Measurements from ENCODE around the gene STOX2. TPM values are rescaled to one million over a fixed set of nuclear protein-coding genes. Genes with fewer than 3 reads are reported as not detected.
"Not testable (repeated sequence)": the region's sequence is repeated elsewhere in the genome, so short reads cannot be mapped to it uniquely, and the experiment has no call there.

STOX2 gene
- total RNA-seq, 2 experiments from 2014 or later: not detected

DNA sequence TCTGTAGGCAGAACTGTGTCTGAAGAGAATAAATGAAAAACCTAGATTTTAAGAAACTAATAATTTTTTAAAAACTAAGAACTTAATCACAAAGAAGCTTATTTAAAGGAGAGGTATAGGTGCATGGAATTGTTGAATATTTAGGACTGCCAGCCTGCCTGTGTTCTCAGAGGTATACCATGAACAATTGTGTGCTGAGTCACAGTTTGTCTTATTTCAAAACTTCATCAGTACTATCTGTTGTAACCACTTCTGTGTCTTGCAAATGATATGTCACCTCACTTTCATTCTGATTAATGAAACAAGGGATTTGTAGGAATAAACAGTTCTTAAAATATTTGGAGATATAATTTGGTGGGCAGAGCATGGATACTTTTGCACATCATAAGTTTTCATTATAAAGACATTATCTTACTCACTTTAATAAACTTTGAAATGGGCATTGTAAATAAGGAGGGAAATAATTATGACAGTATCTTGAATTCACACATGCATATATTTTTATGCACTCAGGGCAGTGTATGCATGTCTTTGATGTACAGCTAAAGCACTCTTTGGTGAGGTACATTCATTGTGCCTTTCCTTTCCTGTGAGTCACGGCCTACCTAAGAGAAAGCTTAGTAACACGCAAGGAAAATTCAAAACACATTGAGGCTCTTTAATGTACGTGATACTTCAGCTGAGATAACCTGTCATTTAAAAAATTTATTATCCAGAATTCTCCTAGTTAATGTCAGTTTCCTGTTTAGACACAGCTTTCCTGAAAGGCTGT is 31.7 kb downstream of the STOX2 start:
- DNase-seq: no peak
- Mint-ChIP-seq H3K9me3 (no peaks in the 10 kb centered on the region), H3K4me1 (no peaks in the 10 kb centered on the region), H3K27me3 (peaks cover 5% of the 10 kb centered on the region), H3K27ac (no peak overlapping the region), H3K4me3 (no peak overlapping the region), H3K36me3 (no peaks in the 10 kb centered on the region)

DNA sequence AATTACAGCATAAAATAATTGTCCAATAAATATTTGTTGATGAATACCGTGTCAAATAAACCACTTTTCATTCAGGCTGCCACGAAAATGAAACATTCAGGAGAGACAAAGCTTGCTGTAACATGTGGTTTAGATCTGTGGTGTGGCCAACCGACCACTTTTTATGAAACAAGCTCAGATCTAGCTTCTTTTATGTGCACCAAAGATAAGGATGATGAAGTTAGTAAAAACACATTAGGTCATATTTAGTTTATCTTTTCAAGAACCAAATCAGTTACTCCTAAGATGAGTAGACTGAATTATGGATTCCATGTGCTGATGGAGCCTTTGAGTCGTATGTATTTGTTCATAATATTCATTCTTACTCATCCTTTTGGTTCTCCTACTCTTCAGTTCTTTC is 35.8 kb downstream of the STOX2 start:
- Mint-ChIP-seq H3K36me3 (no peaks in the 10 kb centered on the region), H3K4me1 (no peaks in the 10 kb centered on the region), H3K4me3 (no peak overlapping the region), H3K9me3 (no peaks in the 10 kb centered on the region), H3K27me3 (peaks cover 4% of the 10 kb centered on the region), H3K27ac (no peak overlapping the region)
- DNase-seq: no peak

DNA sequence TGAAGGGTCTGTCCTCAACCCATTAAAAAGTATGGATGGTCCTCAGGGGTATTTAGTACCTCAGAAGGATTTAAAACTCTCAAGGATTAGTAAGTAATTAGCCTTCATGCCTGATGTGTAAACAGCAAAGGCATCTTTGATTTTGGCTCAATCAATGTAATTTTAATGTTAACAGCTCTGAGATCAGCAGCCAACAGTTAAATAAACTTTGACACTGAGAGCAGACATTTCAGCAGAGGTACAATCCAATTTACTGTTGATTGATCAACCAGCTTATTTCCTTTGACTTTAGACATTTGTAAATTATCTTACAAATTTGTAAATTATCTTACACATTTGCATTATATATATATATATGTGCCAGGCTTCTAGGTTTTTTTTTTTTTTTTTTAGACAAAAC is 36.9 kb downstream of the STOX2 start:
- H3K4me3 Mint-ChIP-seq: no peak overlapping the region
- H3K27ac Mint-ChIP-seq: no peak overlapping the region
- H3K9me3 Mint-ChIP-seq: no peaks in the 10 kb centered on the region
- H3K36me3 Mint-ChIP-seq: no peaks in the 10 kb centered on the region
- H3K27me3 Mint-ChIP-seq: no peaks in the 10 kb centered on the region
- no peaks in the 10 kb centered on the region for H3K4me1 Mint-ChIP-seq
- DNase-seq: no peak

DNA sequence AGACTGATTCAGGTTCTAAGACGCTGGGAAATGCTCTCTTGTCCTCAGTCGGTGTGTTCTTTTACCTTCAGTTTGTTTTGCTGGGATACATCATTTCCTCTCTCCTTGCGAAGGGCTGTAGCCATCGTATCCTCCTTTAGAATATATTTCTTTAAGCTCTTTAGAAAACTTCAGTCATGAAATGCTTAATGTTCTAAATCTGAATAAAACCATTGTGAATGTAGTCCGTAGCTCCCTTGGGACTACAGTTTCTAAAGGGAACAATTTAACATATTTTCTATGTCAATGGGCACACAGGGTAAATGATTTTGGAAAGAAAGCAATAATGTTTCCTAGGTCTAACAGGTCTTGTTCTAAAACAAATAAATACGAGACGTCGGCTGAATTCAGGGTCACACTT is 40.6 kb downstream of the STOX2 start:
- Mint-ChIP-seq H3K4me1 (no peaks in the 10 kb centered on the region), H3K4me3 (no peak overlapping the region), H3K27me3 (peaks cover 7% of the 10 kb centered on the region), H3K9me3 (no peaks in the 10 kb centered on the region), H3K27ac (no peak overlapping the region), H3K36me3 (no peaks in the 10 kb centered on the region)
- DNase-seq: no peak

DNA sequence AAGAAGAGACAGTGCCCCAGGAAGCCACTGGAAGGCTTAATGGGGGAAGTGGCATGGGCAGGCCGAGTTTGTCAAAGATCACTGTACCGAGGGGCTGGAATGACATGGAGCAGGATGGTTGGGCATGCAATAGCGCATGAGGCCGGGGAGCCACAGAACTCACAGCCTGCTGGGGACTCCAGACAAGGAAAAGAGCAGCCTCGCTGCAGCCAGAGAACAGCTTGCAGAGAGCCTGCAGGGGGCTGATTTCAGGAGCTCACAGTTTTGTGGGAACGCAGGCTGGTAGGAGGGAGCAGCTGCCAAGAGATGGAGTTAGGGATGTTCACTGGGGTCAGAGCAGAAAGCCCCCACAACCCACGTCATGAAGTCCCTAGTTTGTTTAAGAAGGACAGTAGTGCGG is 45.4 kb downstream of the STOX2 start:
- Mint-ChIP-seq H3K9me3 (no peaks in the 10 kb centered on the region), H3K27me3 (peaks cover 7% of the 10 kb centered on the region), H3K27ac (no peak overlapping the region), H3K36me3 (no peaks in the 10 kb centered on the region), H3K4me3 (no peak overlapping the region), H3K4me1 (no peaks in the 10 kb centered on the region)
- DNase-seq: no peak

DNA sequence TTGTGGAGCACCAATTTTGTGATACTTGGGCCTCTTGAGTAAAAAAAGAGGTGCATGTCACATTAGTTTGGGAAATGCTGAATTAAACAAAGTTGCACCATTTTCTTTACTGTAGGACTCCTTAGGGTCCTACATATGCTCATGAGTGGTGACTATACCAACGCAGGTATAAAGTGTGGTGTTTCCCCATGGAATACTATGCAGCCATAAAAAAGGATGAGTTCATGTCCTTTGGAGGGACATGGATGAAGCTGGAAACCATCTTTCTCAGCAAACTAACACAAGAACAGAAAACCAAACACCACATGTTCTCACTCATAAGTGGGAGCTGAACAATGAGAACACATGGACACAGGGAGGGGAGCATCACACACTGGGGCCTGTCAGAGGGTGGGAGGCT is 47.5 kb downstream of the STOX2 start:
- not testable (repeated sequence) for H3K4me3 Mint-ChIP-seq, H3K36me3 Mint-ChIP-seq, H3K27ac Mint-ChIP-seq, DNase-seq, H3K27me3 Mint-ChIP-seq, H3K4me1 Mint-ChIP-seq, H3K9me3 Mint-ChIP-seq

DNA sequence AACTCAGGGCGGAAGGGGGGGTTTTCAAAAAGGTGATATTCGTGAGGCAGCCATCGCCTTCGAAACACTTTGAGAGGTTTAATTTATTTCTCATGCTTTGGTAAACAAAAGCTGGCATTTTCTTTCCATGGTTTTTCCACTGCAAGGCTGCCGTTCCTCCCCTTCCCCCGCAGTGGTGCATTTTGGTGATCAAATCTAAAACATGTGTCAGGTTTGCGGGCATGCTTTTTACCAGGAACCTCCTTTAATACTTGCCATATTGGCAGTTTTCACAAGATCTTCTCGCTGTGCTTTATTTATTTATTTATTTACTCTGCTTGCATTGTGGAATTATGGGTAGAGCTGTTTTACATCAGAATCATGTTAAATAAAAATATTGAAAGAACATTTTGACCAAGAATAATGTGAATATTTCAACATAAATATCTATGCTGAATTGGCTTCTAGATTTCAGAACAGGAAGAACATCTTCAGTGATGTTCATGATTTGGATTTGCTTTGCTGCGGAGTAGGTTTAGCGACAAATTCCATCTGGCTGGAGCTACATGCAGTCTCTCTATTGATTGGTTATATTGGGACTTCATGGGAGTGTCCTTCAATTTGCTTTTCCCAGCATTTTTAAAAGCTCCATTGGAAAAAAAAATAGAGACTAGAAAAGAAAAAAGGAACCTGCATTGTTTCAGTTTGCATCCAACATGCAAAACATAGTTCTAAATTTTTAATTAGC is 54.4 kb downstream of the STOX2 start:
- H3K9me3 Mint-ChIP-seq: no peaks in the 10 kb centered on the region
- no peak overlapping the region for H3K27ac Mint-ChIP-seq
- no peak for DNase-seq
- no peaks in the 10 kb centered on the region for H3K4me1 Mint-ChIP-seq
- no peaks in the 10 kb centered on the region for H3K36me3 Mint-ChIP-seq
- peaks cover 5% of the 10 kb centered on the region for H3K27me3 Mint-ChIP-seq
- H3K4me3 Mint-ChIP-seq: no peak overlapping the region

DNA sequence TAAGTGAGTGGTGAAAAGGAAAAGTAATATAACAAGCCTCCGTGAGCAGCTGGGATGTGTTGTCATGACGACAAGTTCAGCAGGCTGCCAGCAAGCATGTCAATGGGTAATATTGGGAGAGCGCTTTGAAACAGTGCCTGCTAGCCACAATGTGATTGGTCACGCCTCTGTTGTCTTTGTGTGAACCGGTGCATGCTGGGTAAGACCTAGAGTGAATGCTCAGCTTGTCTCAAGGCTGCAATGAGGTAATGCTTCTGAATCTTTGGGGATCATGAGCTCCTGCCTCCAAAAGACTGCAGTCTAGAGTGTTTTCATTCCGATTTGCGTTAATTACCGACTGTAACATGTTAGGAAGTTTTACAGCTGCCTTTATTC is 54.9 kb downstream of the STOX2 start:
- peaks cover 5% of the 10 kb centered on the region for H3K27me3 Mint-ChIP-seq

DNA sequence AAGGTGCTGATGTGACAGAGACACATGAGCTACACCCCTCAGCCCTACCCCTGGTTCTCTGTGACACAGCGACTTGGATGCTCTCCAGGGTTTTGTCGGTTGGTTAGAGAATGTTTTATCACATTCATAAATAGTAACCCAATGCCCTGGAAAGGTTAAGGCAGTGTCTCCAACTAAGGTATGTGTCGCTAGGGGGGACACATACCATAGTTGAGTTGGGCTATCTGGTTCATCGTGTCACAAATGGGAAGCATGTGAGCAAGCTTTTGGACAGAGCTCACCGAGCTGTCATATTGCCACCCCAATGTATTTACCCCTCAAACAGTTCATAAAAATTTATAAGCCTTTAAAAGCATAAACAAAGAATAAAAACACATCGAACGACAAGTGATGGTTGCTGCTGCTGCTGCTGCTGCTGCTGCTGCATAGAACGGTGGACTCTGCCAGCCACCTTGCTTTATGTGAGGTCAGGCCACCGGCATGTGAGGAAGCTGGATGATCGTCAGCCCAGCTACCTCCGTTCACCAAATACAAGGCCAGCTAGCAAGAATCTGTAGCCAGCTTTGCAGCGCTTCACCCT is 55.9 kb downstream of the STOX2 start:
- peaks cover 10% of the 10 kb centered on the region for H3K27me3 Mint-ChIP-seq
- no peak overlapping the region for H3K27ac Mint-ChIP-seq
- DNase-seq: no peak
- no peaks in the 10 kb centered on the region for H3K4me1 Mint-ChIP-seq
- H3K4me3 Mint-ChIP-seq: no peak overlapping the region
- H3K9me3 Mint-ChIP-seq: no peaks in the 10 kb centered on the region
- no peaks in the 10 kb centered on the region for H3K36me3 Mint-ChIP-seq

More for the DNA sequence above, 54.9 kb downstream of the STOX2 start:
- DNase-seq: no peak
- no peaks in the 10 kb centered on the region for H3K4me1 Mint-ChIP-seq
- no peak overlapping the region for H3K27ac Mint-ChIP-seq
- H3K9me3 Mint-ChIP-seq: no peaks in the 10 kb centered on the region
- H3K4me3 Mint-ChIP-seq: no peak overlapping the region
- H3K36me3 Mint-ChIP-seq: no peaks in the 10 kb centered on the region

DNA sequence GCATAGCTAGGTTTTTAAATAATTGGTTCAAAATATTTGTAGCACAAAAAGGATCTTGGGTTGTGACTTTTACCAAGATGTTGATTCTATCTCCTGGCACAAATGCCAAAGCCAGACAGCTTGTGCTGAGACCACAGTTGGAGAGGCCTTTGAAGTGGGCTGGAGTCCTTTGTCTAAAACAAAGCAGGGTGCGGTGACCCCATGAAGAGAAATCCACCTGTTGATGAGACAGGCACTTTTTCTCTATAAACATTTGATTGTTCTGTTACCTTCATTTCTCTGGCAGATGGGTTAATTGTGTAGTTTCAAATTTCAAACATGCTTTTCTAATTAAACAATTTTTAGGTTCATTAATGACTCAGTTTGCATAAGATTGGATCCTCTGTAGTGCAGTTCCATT is 56.7 kb downstream of the STOX2 start:
- Mint-ChIP-seq H3K36me3 (no peaks in the 10 kb centered on the region), H3K4me3 (no peak overlapping the region), H3K9me3 (no peaks in the 10 kb centered on the region), H3K4me1 (no peaks in the 10 kb centered on the region), H3K27me3 (peaks cover 17% of the 10 kb centered on the region), H3K27ac (no peak overlapping the region)
- no peak for DNase-seq

DNA sequence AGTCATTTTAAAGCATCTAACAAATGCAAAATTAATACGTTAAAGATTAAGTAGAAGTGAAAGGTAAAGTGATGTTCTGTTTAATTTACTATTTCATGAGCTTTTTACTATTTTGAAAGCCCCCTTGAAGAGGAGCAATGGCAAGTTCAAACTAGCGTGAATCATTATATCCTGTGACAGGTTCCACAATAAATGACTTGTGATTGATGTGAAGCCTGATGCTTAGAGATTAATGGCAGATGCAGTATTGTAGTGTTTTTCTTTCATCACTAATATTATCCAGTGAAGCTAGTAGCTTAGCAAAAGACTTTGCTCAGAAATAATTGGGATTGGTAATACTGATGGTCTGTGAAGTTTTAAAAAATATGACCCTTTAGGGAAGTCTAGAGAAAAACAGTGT is 57.3 kb downstream of the STOX2 start:
- no peak overlapping the region for H3K27ac Mint-ChIP-seq
- no peaks in the 10 kb centered on the region for H3K4me1 Mint-ChIP-seq
- no peaks in the 10 kb centered on the region for H3K36me3 Mint-ChIP-seq

DNA sequence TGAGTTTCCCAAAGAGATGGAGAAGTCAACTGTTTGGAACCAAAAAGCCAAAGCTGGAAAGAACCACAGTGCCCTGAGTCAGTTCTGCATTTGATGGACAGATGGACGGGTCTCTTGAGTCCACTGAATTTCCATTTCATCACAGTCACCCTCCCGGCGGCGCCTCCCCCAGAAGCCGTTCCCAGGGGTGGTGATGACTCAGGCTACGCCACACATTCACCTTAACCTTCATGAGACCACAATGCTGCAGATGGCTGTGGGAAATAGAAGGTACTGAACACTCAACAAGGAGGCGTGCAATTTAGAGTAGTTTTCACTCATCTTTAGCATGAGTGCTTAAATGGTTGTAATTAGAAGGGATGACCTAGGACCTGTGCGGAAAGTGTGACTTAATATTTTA is 61.3 kb downstream of the STOX2 start:
- Mint-ChIP-seq H3K36me3 (no peaks in the 10 kb centered on the region), H3K4me1 (no peaks in the 10 kb centered on the region), H3K27me3 (peaks cover 36% of the 10 kb centered on the region), H3K27ac (no peak overlapping the region), H3K9me3 (no peaks in the 10 kb centered on the region), H3K4me3 (no peak overlapping the region)
- no peak for DNase-seq

More for the DNA sequence above, 57.3 kb downstream of the STOX2 start:
- Mint-ChIP-seq H3K9me3 (no peaks in the 10 kb centered on the region), H3K27me3 (peaks cover 21% of the 10 kb centered on the region), H3K4me3 (no peak overlapping the region)
- DNase-seq: no peak

DNA sequence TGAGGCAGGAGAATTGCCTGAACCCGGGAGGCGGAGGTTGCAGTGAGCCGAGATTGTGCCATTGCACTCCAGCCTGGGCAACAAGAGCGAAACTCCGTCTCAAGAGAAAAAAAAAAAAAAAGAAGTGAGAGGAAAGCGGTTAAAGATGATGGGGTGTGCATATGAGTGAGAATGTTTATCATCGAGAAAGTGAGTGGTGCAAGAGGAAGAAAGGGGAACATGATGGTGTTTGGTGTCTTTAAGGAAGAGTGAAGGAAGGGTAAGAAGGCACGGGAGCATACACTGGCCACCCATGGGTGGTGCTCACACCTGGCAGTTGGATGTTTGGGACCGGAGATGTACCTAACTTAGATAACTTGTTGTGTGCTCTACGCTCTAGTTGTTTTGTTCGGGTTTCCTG is 62.2 kb downstream of the STOX2 start:
- Mint-ChIP-seq H3K9me3 (no peaks in the 10 kb centered on the region), H3K27ac (no peak overlapping the region), H3K27me3 (peaks cover 41% of the 10 kb centered on the region), H3K36me3 (no peaks in the 10 kb centered on the region), H3K4me1 (no peaks in the 10 kb centered on the region), H3K4me3 (no peak overlapping the region)
- DNase-seq: no peak

DNA sequence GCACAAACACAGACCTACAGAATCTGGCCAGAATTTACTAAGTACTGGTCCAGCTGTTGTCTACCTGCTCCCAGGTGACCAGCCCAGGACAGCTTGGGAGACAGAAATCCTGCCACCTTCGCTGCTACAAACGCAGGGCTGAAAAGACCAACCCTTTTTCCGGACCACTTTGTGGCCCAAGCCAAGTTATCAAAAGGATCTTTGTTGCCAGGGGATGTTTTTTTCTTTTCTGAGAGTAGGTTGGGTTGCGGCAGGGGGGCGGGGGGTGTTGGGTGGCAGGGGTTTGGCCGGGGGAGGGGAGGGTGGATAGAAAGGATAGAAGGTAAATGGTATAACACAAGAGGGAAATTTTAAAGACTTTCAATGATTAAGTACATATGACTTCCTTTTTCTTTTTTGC is 63.4 kb downstream of the STOX2 start:
- Mint-ChIP-seq H3K27me3 (peaks cover 41% of the 10 kb centered on the region), H3K36me3 (no peaks in the 10 kb centered on the region), H3K9me3 (peaks cover 4% of the 10 kb centered on the region), H3K4me1 (no peaks in the 10 kb centered on the region), H3K27ac (no peak overlapping the region), H3K4me3 (no peak overlapping the region)
- no peak for DNase-seq

DNA sequence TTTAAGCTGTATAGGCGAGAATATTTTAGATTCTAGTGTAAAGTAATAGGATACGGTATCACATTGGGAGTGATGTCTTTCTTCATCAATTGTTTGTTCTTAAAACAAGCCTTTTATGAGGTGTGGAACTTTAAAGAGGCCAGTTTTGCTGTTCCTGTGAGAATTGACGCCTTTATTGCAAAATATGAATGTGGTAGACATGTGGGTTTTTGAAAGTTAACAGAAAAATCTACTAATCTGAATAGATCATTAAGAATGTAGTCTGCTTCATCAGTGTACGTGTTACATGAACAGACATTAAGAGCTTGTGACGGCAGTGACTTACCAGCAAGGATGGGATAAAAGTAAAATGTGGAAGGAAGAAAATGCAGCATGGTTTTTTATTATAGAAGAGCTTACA is 63.8 kb downstream of the STOX2 start:
- no peak overlapping the region for H3K27ac Mint-ChIP-seq
- peaks cover 41% of the 10 kb centered on the region for H3K27me3 Mint-ChIP-seq
- peaks cover 6% of the 10 kb centered on the region for H3K9me3 Mint-ChIP-seq
- H3K4me3 Mint-ChIP-seq: no peak overlapping the region
- H3K36me3 Mint-ChIP-seq: no peaks in the 10 kb centered on the region
- H3K4me1 Mint-ChIP-seq: no peaks in the 10 kb centered on the region
- no peak for DNase-seq

DNA sequence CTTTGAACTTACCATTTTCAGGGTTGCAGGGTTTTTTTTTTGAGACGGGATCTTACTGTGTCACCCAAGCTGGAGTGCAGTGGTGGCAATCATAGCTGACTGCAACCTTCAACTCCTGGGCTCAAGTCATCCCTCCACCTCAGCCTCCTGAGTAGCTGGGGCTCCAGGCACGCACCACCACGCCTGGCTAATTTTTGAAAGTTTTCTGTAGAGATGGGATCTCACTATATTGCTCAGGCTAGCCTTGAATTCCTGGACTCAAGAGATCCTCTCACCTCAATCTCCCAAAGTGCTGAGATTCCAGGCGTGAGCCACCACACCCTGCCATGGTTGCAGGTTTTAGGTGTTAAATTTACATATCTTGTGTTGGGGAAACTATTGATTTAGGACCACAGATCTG is 64.5 kb downstream of the STOX2 start:
- H3K27ac Mint-ChIP-seq: no peak overlapping the region
- H3K36me3 Mint-ChIP-seq: no peaks in the 10 kb centered on the region
- peaks cover 12% of the 10 kb centered on the region for H3K9me3 Mint-ChIP-seq
- no peak overlapping the region for H3K4me3 Mint-ChIP-seq
- DNase-seq: no peak
- peaks cover 39% of the 10 kb centered on the region for H3K27me3 Mint-ChIP-seq
- H3K4me1 Mint-ChIP-seq: no peaks in the 10 kb centered on the region

All from activated naive CD8-positive, alpha-beta T cell treated with anti-CD3 and anti-CD28 coated beads for 36 hours (primary cell).